ENCODE data around the gene AGPAT3. TPM values are rescaled to one million over a fixed set of nuclear protein-coding genes. Genes with fewer than 3 reads are reported as not detected.
A peak's percentile ranks its signal among the peaks of the same experiment; 100 is the strongest.

The AGPAT3 gene
- total and polyA plus RNA-seq, 8 donors = 13.6 to 49.6 (median 31.4) TPM

GRCh38 chr21:44012474-44013379 lies 147.7 kb downstream of the AGPAT3 start:
- no peak for TF ChIP-seq CTCF (IDR thresholded peaks at IDR 0.05)
- Histone ChIP-seq H3K27ac (peak overlapping the region; percentile 55 to 85 (median 70)), H3K4me1 (peaks cover 6 to 25% (median 9%) of the 10 kb centered on the region in 3 donors), H3K4me3 (peak overlapping the region; percentile 84 to 99 (median 97)), H3K27me3 (no peaks in the 10 kb centered on the region), H3K9me3 (no peaks in the 10 kb centered on the region), H3K36me3 (no peaks in the 10 kb centered on the region)
- FAIRE-seq (no peak), ATAC-seq (peak; percentile 29 to 59 (median 46)), DNase-seq (peak; percentile 43 to 81 (median 65))
- intact Hi-C loops (cut with DNase I) = no loop called here
- WGBS, 2 donors = 1% methylated on average over 73 to 87 of the region's 87 CpGs

GRCh38 chr21:44013380-44014088 lies 148.5 kb downstream of the AGPAT3 start:
- Histone ChIP-seq H3K4me1 (peaks cover 6 to 26% (median 9%) of the 10 kb centered on the region in 3 donors), H3K4me3 (peak overlapping the region; percentile 84 to 99 (median 97)), H3K27ac (peak overlapping the region in 2 of 4 donors; percentile 67 to 73), H3K9me3 (no peaks in the 10 kb centered on the region), H3K36me3 (no peaks in the 10 kb centered on the region), H3K27me3 (no peaks in the 10 kb centered on the region)
- TF ChIP-seq CTCF (IDR thresholded peaks at IDR 0.05) = no peak
- WGBS, 2 donors = 12 to 13% methylated on average over 8 of the region's 8 CpGs
- intact Hi-C loops (cut with DNase I) = no loop called here
- no peak for FAIRE-seq
- no peak for ATAC-seq
- no peak for DNase-seq

- no peak for ATAC-seq
- H3K4me3 ChIP-seq = no peak overlapping the region
- TF ChIP-seq CTCF (IDR thresholded peaks at IDR 0.05) = no peak
- WGBS, 2 donors = 87 to 90% methylated on average over 9 of the region's 9 CpGs
- H3K9me3 ChIP-seq = no peaks in the 10 kb centered on the region
- H3K27me3 ChIP-seq = no peaks in the 10 kb centered on the region
- DNase-seq = no peak
- FAIRE-seq = no peak
- no peak overlapping the region for H3K27ac ChIP-seq
- no peaks in the 10 kb centered on the region for H3K36me3 ChIP-seq
- H3K4me1 ChIP-seq = peaks cover 6 to 27% (median 9%) of the 10 kb centered on the region in 3 donors
- intact Hi-C loops (cut with DNase I) = no loop called here
Observed at GRCh38 chr21:44017601-44018000, 152.6 kb downstream of the AGPAT3 start.

- H3K9me3 ChIP-seq = no peaks in the 10 kb centered on the region
- 89% methylated on average over 5 of the region's 5 CpGs for WGBS, 2 donors
- no peak overlapping the region for H3K27ac ChIP-seq
- no peak for DNase-seq
- TF ChIP-seq CTCF (IDR thresholded peaks at IDR 0.05) = no peak
- no peak for FAIRE-seq
- no peaks in the 10 kb centered on the region for H3K36me3 ChIP-seq
- H3K27me3 ChIP-seq = no peaks in the 10 kb centered on the region
- intact Hi-C loops (cut with DNase I) = no loop called here
- H3K4me3 ChIP-seq = no peak overlapping the region
- ATAC-seq = no peak
- H3K4me1 ChIP-seq = peaks cover 6 to 25% (median 9%) of the 10 kb centered on the region in 3 donors
Observed at GRCh38 chr21:44018127-44018526, 153.1 kb downstream of the AGPAT3 start.

Measured in pancreas (tissue), 10 donors.